HG02885 (cell line): ENCODE data around the gene DNAH1.

Experiments
- ATAC-seq: cut with Tn5 transposase; IDR thresholded peaks from one replicate; pipeline ENCODE4 v1.9.1; 2021; ENCODE audit warnings: mild to moderate bottlenecking; ENCODE audit not compliant: unreplicated experiment, poor library complexity

DNAH1 gene

GRCh38 chr3:52441772-52442332 lies 125.7 kb downstream of the DNAH1 start:
- ATAC-seq: no peak

GRCh38 chr3:52442409-52443267 lies 126.5 kb downstream of the DNAH1 start:
- ATAC-seq: no peak

GRCh38 chr3:52443268-52443610 lies 127.1 kb downstream of the DNAH1 start:
- ATAC-seq: no peak

- ATAC-seq: no peak
Measured at GRCh38 chr3:52443791-52444687, 127.9 kb downstream of the DNAH1 start.

GRCh38 chr3:52444860-52445793 lies 129.0 kb downstream of the DNAH1 start, which contains the start of gene SEMA3G:
SEMA3G (minus strand) TSS chr3:52445103; CDS start chr3:52445027, 76 bp downstream.
- peak; percentile 84 for ATAC-seq

- no peak for ATAC-seq
Measured at GRCh38 chr3:52446042-52446441, 129.9 kb downstream of the DNAH1 start.

- ATAC-seq: peak; percentile 52
Measured at GRCh38 chr3:52446631-52447511, 130.8 kb downstream of the DNAH1 start.

GRCh38 chr3:52447512-52448355 lies 131.6 kb downstream of the DNAH1 start:
- no peak for ATAC-seq
